Measurements from ENCODE around the gene UBA1.

GRCh38 chrX:47180346-47180745 is 13.3 kb upstream of the UBA1 start:
- TF ChIP-seq, protein P1, sequence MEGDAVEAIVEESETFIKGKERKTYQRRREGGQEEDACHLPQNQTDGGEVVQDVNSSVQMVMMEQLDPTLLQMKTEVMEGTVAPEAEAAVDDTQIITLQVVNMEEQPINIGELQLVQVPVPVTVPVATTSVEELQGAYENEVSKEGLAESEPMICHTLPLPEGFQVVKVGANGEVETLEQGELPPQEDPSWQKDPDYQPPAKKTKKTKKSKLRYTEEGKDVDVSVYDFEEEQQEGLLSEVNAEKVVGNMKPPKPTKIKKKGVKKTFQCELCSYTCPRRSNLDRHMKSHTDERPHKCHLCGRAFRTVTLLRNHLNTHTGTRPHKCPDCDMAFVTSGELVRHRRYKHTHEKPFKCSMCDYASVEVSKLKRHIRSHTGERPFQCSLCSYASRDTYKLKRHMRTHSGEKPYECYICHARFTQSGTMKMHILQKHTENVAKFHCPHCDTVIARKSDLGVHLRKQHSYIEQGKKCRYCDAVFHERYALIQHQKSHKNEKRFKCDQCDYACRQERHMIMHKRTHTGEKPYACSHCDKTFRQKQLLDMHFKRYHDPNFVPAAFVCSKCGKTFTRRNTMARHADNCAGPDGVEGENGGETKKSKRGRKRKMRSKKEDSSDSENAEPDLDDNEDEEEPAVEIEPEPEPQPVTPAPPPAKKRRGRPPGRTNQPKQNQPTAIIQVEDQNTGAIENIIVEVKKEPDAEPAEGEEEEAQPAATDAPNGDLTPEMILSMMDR (IDR thresholded peaks at IDR 0.05; ENCODE audit: low read depth, low read length, poor library complexity, severe bottlenecking) = no peak
- TF ChIP-seq EZH2phosphoT487 (IDR thresholded peaks at IDR 0.05; ENCODE audit: borderline replicate concordance, low read length) = no peak
